Measurements from ENCODE around the gene CWF19L1. TPM values are rescaled to one million over a fixed set of nuclear protein-coding genes. Genes with fewer than 3 reads are reported as not detected.
A peak's percentile ranks its signal among the peaks of the same experiment; 100 is the strongest.

The CWF19L1 gene
- total and polyA plus RNA-seq, 2 of the 13 experiments (the other 11 are each of a cell fraction or from before 2014, with no cell fraction given): 13.6 to 42.1 TPM

GRCh38 chr10:100185364-100186252, 81.8 kb downstream of the CWF19L1 start, which contains the start of gene ERLIN1 (continued):
- TF ChIP-seq HOXA9 (CRISPR knock-in tag; IDR thresholded peaks at IDR 0.05; ENCODE audit: borderline replicate concordance) (peak; percentile 96), ZNF556 (CRISPR knock-in tag; IDR thresholded peaks at IDR 0.05; ENCODE audit: borderline replicate concordance) (peak; percentile 96), ZNF720 (CRISPR knock-in tag; IDR thresholded peaks at IDR 0.05) (no peak), ELF1 (CRISPR knock-in tag; IDR thresholded peaks at IDR 0.05) (peak; percentile 43; the same call in 1 of the 2 replicates), SUZ12 (IDR thresholded peaks at IDR 0.05; ENCODE audit: low read depth, low read length) (no peak), BCL3 (CRISPR knock-in tag; IDR thresholded peaks at IDR 0.05) (peak; percentile 90; the same call in 1 of the 2 replicates), FUBP1 (CRISPR knock-in tag; IDR thresholded peaks at IDR 0.05; ENCODE audit: borderline replicate concordance) (no peak; the same call in 1 of the 2 replicates), HOXD1 (CRISPR knock-in tag; IDR thresholded peaks at IDR 0.05) (peak; percentile 76), U2AF1 (optimal IDR thresholded peaks at IDR 0.05; ENCODE audit: low read depth, low read length) (peak; percentile 51), ZNF749 (CRISPR knock-in tag; IDR thresholded peaks at IDR 0.05; ENCODE audit: borderline replicate concordance) (peak; percentile 81; the same call in 1 of the 2 replicates), ZZZ3 (CRISPR knock-in tag; IDR thresholded peaks at IDR 0.05; ENCODE audit: borderline replicate concordance) (no peak), CREB3 (CRISPR knock-in tag; IDR thresholded peaks at IDR 0.05) (peak; percentile 85; the same call in 1 of the 2 replicates), ETS1 (CRISPR knock-in tag; IDR thresholded peaks at IDR 0.05) (peak; percentile 84; the same call in 1 of the 2 replicates), EP300 (IDR thresholded peaks at IDR 0.05; ENCODE audit: low read depth in 2 of 2, low read length in 2 of 2) (0 out of 4 replicates have a peak, but pooled peaks of 1 of the 2 experiments have one; percentile 17), EP300 (CRISPR knock-in tag; IDR thresholded peaks at IDR 0.05; ENCODE audit: borderline replicate concordance) (0 out of 2 replicates have a peak, but pooled peaks have one; percentile 27), YEATS2 (CRISPR knock-in tag; IDR thresholded peaks at IDR 0.05; ENCODE audit: borderline replicate concordance) (peak; percentile 86; the same call in 1 of the 2 replicates), SMAD9 (CRISPR knock-in tag; IDR thresholded peaks at IDR 0.05) (0 out of 2 replicates have a peak, but pooled peaks have one; percentile 14), TAF15 (IDR thresholded peaks at IDR 0.05; ENCODE audit: low read depth, low read length, poor library complexity, severe bottlenecking) (peak; percentile 64), ZNF331 (CRISPR knock-in tag; IDR thresholded peaks at IDR 0.05) (peak; percentile 81), ZNF777 (CRISPR knock-in tag; IDR thresholded peaks at IDR 0.05) (0 out of 2 replicates have a peak, but pooled peaks have one; percentile 49), SPEN (CRISPR knock-in tag; IDR thresholded peaks at IDR 0.05; ENCODE audit: low read depth) (peak; percentile 95), ZNF430 (CRISPR knock-in tag; IDR thresholded peaks at IDR 0.05) (peak; percentile 30; the same call in 1 of the 2 replicates), MED13 (CRISPR knock-in tag; IDR thresholded peaks at IDR 0.05) (peak; percentile 58; the same call in 1 of the 2 replicates), HNF4A (CRISPR knock-in tag; IDR thresholded peaks at IDR 0.05) (peak; percentile 6; the same call in 1 of the 2 replicates)

Measured in HepG2 (cell line).